B cell (primary cell): ENCODE data around the gene RNF224. TPM values are rescaled to one million over a fixed set of nuclear protein-coding genes. Genes with fewer than 3 reads are reported as not detected.

Experiments used
- ATAC-seq: fragments of 200-7000 bp; cut with Tn5 transposase; one replicate; pipeline ENCODE4 v1.10.0; 2021; ENCODE audit warnings: low read depth, mild to moderate bottlenecking, moderate number of reproducible peaks, moderate library complexity
- CTCF ChIA-PET: fragments of 350-600 bp; sonication (Branson Sonifier 250); formaldehyde crosslinking; loops from one replicate; lab custom pipeline; 2021; ENCODE audit warnings: antibody characterized with exemption, inconsistent platforms; lab: Charles Lee
- POLR2A ChIA-PET: fragments of 350-600 bp; sonication (Branson Sonifier 250); formaldehyde crosslinking; loops from one replicate; lab custom pipeline; 2021; ENCODE audit warnings: antibody characterized with exemption; lab: Charles Lee
- DNase-seq: peaks from one replicate; pipeline ENCODE4 v3.0.0; 2013
- H2AFZ ChIP-seq: 2 replicates; pipeline ENCODE4 v1.6.1; 2012; ENCODE audit warnings: mild to moderate bottlenecking, low read depth, low read length; ENCODE audit not compliant: insufficient read depth, poor library complexity, severe bottlenecking
- H3K27ac ChIP-seq, 2 donors: 1 replicate in 1 of 2; 2 replicates in 1 of 2; pipeline ENCODE4 v1.5.1; 2012 to 2013; ENCODE audit warnings: low read length in 2 of 2, mild to moderate bottlenecking in 2 of 2, moderate library complexity in 1 of 2
- H3K27me3 ChIP-seq, 4 experiments: fragments of 200-600 bp in 1 of 4; sonication (generic) in 1 of 4; replicated peaks in 1 of 4; 1 replicate in 2 of 4; 2 replicates in 2 of 4; pipeline versions ENCODE4 v1.6.1 to v1.7.0; 2013 to 2016; ENCODE audit warnings: low read length in 3 of 4, mild to moderate bottlenecking in 2 of 4, mixed read lengths in 1 of 4, moderate library complexity in 1 of 4; ENCODE audit not compliant: insufficient read depth in 4 of 4, control insufficient read depth in 3 of 4; ENCODE audit errors: control extremely low read depth in 1 of 4
- H3K36me3 ChIP-seq, 2 experiments: replicated peaks in 1 of 2; 1 replicate in 1 of 2; 2 replicates in 1 of 2; pipeline versions ENCODE4 v1.6.1 to v1.7.1; 2013; ENCODE audit warnings: low read length in 1 of 2; ENCODE audit not compliant: insufficient read depth in 2 of 2, control insufficient read depth in 1 of 2; ENCODE audit errors: control extremely low read depth in 1 of 2, extremely low read depth in 1 of 2
- H3K4me1 ChIP-seq, 2 donors: fragments of 200-600 bp in 1 of 2; sonication (generic) in 1 of 2; 1 replicate in 1 of 2; 2 replicates in 1 of 2; pipeline versions ENCODE4 v1.5.1 to v1.6.1; 2013 to 2017; ENCODE audit warnings: low read length in 2 of 2; ENCODE audit not compliant: control insufficient read depth in 2 of 2, insufficient read depth in 2 of 2
- H3K4me2 ChIP-seq: replicated peaks from 2 replicates; pipeline ENCODE3; 2012; ENCODE audit warnings: mild to moderate bottlenecking, low read depth, low read length; ENCODE audit not compliant: poor library complexity, severe bottlenecking
- H3K4me3 ChIP-seq, 5 experiments: fragments of 200-600 bp in 1 of 5; sonication (generic) in 1 of 5; 1 replicate in 3 of 5; 2 replicates in 2 of 5; pipeline versions ENCODE4 v1.5.1 to v1.7.0; 2011 to 2016; ENCODE audit warnings: low read length in 4 of 5, mild to moderate bottlenecking in 4 of 5, low read depth in 2 of 5, control low read depth in 1 of 5, moderate library complexity in 1 of 5; ENCODE audit not compliant: insufficient read depth in 1 of 5; ENCODE audit errors: control extremely low read depth in 1 of 5, extremely low read depth in 1 of 5
- H3K79me2 ChIP-seq: fragments of 200-600 bp; sonication (generic); one replicate; pipeline ENCODE4 v1.6.0; 2016; ENCODE audit warnings: low read length; ENCODE audit not compliant: control insufficient read depth, insufficient read depth
- H3K9ac ChIP-seq: fragments of 200-600 bp; sonication (generic); 2 replicates; pipeline ENCODE4 v1.6.1; 2017; ENCODE audit warnings: mild to moderate bottlenecking, low read length, moderate library complexity
- H3K9me3 ChIP-seq, 3 donors: one replicate each; pipeline versions ENCODE4 v1.6.1 to v1.7.1; 2013; ENCODE audit warnings: low read length in 2 of 3; ENCODE audit not compliant: control insufficient read depth in 2 of 3, insufficient read depth in 1 of 3; ENCODE audit errors: control extremely low read depth in 1 of 3
- H4K20me1 ChIP-seq: 2 replicates; pipeline ENCODE4 v1.6.0; 2012; ENCODE audit warnings: mild to moderate bottlenecking, low read length; ENCODE audit not compliant: insufficient read depth, control insufficient read depth, poor library complexity, severe bottlenecking
- H3K27ac Mint-ChIP-seq: one replicate; pipeline ENCODE4 v1.8.0; 2021; ENCODE audit warnings: mixed read lengths
- H3K27me3 Mint-ChIP-seq: one replicate; pipeline ENCODE4 v1.8.0; 2021; ENCODE audit warnings: mixed read lengths
- H3K4me1 Mint-ChIP-seq: one replicate; pipeline ENCODE4 v1.8.0; 2021; ENCODE audit warnings: mixed read lengths
- H3K4me3 Mint-ChIP-seq: one replicate; pipeline ENCODE4 v1.8.0; 2021; ENCODE audit warnings: mixed read lengths
- H3K9me3 Mint-ChIP-seq: one replicate; pipeline ENCODE4 v1.8.0; 2022; ENCODE audit warnings: mixed read lengths; ENCODE audit not compliant: insufficient read depth
- CTCF ChIP-seq: fragments of 200-600 bp; IDR thresholded peaks from one replicate; pipeline ENCODE4 v1.8.0; 2022; ENCODE audit warnings: antibody characterized with exemption, mild to moderate bottlenecking
- EZH2 ChIP-seq: IDR thresholded peaks from 2 replicates; pipeline ENCODE4 v1.6.1; 2012; ENCODE audit warnings: borderline replicate concordance, low read depth, mild to moderate bottlenecking, moderate library complexity, low read length; ENCODE audit not compliant: insufficient read depth, poor library complexity, severe bottlenecking
- WGBS: methylation state at CpG from one replicate; pipeline ENCODE4 v1.1.5; 2013; ENCODE audit warnings: missing lambda C conversion rate; ENCODE audit not compliant: insufficient coverage; 5-methylcytosine and 5-hydroxymethylcytosine counted together
- intact Hi-C: fragments of 100-400 bp; cut with micrococcal nuclease; formaldehyde crosslinking; loops from one replicate; pipeline ENCODE4 v1.10.0; 2022
- polyA plus RNA-seq: library from polyadenylated mRNA; depleted of rRNA; stranded (reverse); fragments of >200 nt; gene quantifications from 2 replicates; pipeline ENCODE4 v1.2.3, GENCODE V29; 2012
- total RNA-seq, 2 donors: library from RNA; stranded (reverse); fragments of 120-200 nt in 1 of 2; gene quantifications; 1 replicate in 1 of 2; 2 replicates in 1 of 2; pipeline versions ENCODE4 v1.2.3 to v1.2.4, GENCODE V29; 2013 to 2022

Gene RNF224
- total and polyA plus RNA-seq, 2 donors (not counting 1 experiment from before 2014, with no cell fraction given), result not detected

- POLR2A ChIA-PET, result interaction anchor here (0.8 to 1.5 kb wide), 5 partner anchors 10 to 89 kb away, joined by 3 to 4 read pairs (median 3); partner anchors contain the start of genes ANAPC2, SSNA1 and TUBB4B
- Histone ChIP-seq H3K27me3 (no peaks in the 10 kb centered on the region), H3K9ac (peak overlapping the region; percentile 83), H3K4me1 (peaks cover 36 to 64% of the 10 kb centered on the region in 2 donors), H3K27ac (peak overlapping the region; percentile 76 to 79), H3K9me3 (no peaks in the 10 kb centered on the region), H3K79me2 (peaks cover 28% of the 10 kb centered on the region), H3K4me2 (peak overlapping the region; percentile 100), H2AFZ (peak overlapping the region; percentile 65), H3K4me3 (peak overlapping the region; percentile 11 to 88 (median 82)), H3K36me3 (peaks cover 0 to 9% of the 10 kb centered on the region in 2 experiments), H4K20me1 (peaks cover 25% of the 10 kb centered on the region)
- peak; percentile 8 for ATAC-seq
- no peak for TF ChIP-seq EZH2
- TF ChIP-seq CTCF, result no peak
- Mint-ChIP-seq H3K4me1 (peaks cover 49% of the 10 kb centered on the region), H3K27me3 (no peaks in the 10 kb centered on the region), H3K9me3 (no peaks in the 10 kb centered on the region), H3K4me3 (peak overlapping the region; percentile 90), H3K27ac (peak overlapping the region; percentile 93)
- 17% methylated on average over 50 of the region's 54 CpGs for WGBS
- peak; percentile 58 for DNase-seq
- CTCF ChIA-PET, result interaction anchor here (1.0 to 1.9 kb wide), 2 partner anchors 9 to 24 kb away, joined by 3 to 7 read pairs; no protein-coding TSS in a partner anchor
- intact Hi-C loops, result no loop called here
Observed at GRCh38 chr9:137278061-137278701, 50.9 kb downstream of the RNF224 start.

Other genes with a start within 250 kb of the RNF224 start
Only the 30 nearest of the 32 such genes appear.
- 73.0 and 74.8 TPM in 2 replicates for gene PAXX, start 235.1 kb upstream of the RNF224 start, total RNA-seq
- gene PAXX, start 235.1 kb upstream of the RNF224 start, polyA plus RNA-seq, result 126 and 167 TPM in 2 replicates
- gene CLIC3, start 230.9 kb upstream of the RNF224 start, total RNA-seq, result 1.1 TPM in 2 replicates
- gene CLIC3, start 230.9 kb upstream of the RNF224 start, polyA plus RNA-seq, result 1.9 and 2.1 TPM in 2 replicates
- 29.1 and 30.7 TPM in 2 replicates for gene ABCA2, start 199.3 kb upstream of the RNF224 start, total RNA-seq
- 61.1 and 63.1 TPM in 2 replicates for gene ABCA2, start 199.3 kb upstream of the RNF224 start, polyA plus RNA-seq
- gene FUT7, start 195.4 kb upstream of the RNF224 start, total RNA-seq, result 7.0 and 8.2 TPM in 2 replicates
- 2.6 and 7.3 TPM in 2 replicates for gene FUT7, start 195.4 kb upstream of the RNF224 start, polyA plus RNA-seq
- gene NPDC1, start 181.3 kb upstream of the RNF224 start, total RNA-seq, result 0.17 and 0.39 TPM in 2 replicates
- gene NPDC1, start 181.3 kb upstream of the RNF224 start, polyA plus RNA-seq, result 0.19 and 3.0 TPM in 2 replicates
- not detected in 2 replicates for gene ENTPD2, start 173.4 kb upstream of the RNF224 start, total RNA-seq
- not detected in 2 replicates for gene ENTPD2, start 173.4 kb upstream of the RNF224 start, polyA plus RNA-seq
- gene SAPCD2, start 156.9 kb upstream of the RNF224 start, total RNA-seq, result 0.39 and 0.73 TPM in 2 replicates
- 0.45 and 0.69 TPM in 2 replicates for gene SAPCD2, start 156.9 kb upstream of the RNF224 start, polyA plus RNA-seq
- 47.6 and 55.8 TPM in 2 replicates for gene UAP1L1, start 150.0 kb upstream of the RNF224 start, total RNA-seq
- 29.1 and 38.1 TPM in 2 replicates for gene UAP1L1, start 150.0 kb upstream of the RNF224 start, polyA plus RNA-seq
- gene MAN1B1, start 140.5 kb upstream of the RNF224 start, total RNA-seq, result 68.4 and 80.9 TPM in 2 replicates
- gene MAN1B1, start 140.5 kb upstream of the RNF224 start, polyA plus RNA-seq, result 47.0 and 53.1 TPM in 2 replicates
- gene DPP7, start 112.8 kb upstream of the RNF224 start, total RNA-seq, result 324 and 335 TPM in 2 replicates
- gene DPP7, start 112.8 kb upstream of the RNF224 start, polyA plus RNA-seq, result 506 and 546 TPM in 2 replicates
- gene GRIN1, start 88.3 kb upstream of the RNF224 start, total RNA-seq, result not detected in 2 replicates
- gene GRIN1, start 88.3 kb upstream of the RNF224 start, polyA plus RNA-seq, result 0.04 TPM in 1 of 2 replicates, not detected in the other
- not detected in 2 replicates for gene LRRC26, start 57.5 kb upstream of the RNF224 start, total RNA-seq
- gene LRRC26, start 57.5 kb upstream of the RNF224 start, polyA plus RNA-seq, result not detected in 2 replicates
- gene TMEM210, start 55.4 kb upstream of the RNF224 start, total RNA-seq, result not detected in 2 replicates
- gene TMEM210, start 55.4 kb upstream of the RNF224 start, polyA plus RNA-seq, result not detected in 2 replicates
- 121 and 129 TPM in 2 replicates for gene ANAPC2, start 38.9 kb upstream of the RNF224 start, total RNA-seq
- 127 and 138 TPM in 2 replicates for gene ANAPC2, start 38.9 kb upstream of the RNF224 start, polyA plus RNA-seq
- 52.9 and 53.6 TPM in 2 replicates for gene SSNA1, start 38.8 kb upstream of the RNF224 start, total RNA-seq
- 99.0 and 129 TPM in 2 replicates for gene SSNA1, start 38.8 kb upstream of the RNF224 start, polyA plus RNA-seq
- gene TPRN, start 26.8 kb upstream of the RNF224 start, total RNA-seq, result 16.3 and 19.3 TPM in 2 replicates
- gene TPRN, start 26.8 kb upstream of the RNF224 start, polyA plus RNA-seq, result 5.7 and 6.4 TPM in 2 replicates
- 35.7 and 38.0 TPM in 2 replicates for gene TMEM203, start 21.9 kb upstream of the RNF224 start, total RNA-seq
- 16.1 and 20.6 TPM in 2 replicates for gene TMEM203, start 21.9 kb upstream of the RNF224 start, polyA plus RNA-seq
- 37.3 and 40.9 TPM in 2 replicates for gene NDOR1, start 21.8 kb upstream of the RNF224 start, total RNA-seq
- 36.4 and 37.6 TPM in 2 replicates for gene NDOR1, start 21.8 kb upstream of the RNF224 start, polyA plus RNA-seq
- gene RNF208, start 5.3 kb upstream of the RNF224 start, total RNA-seq, result 1.1 and 1.4 TPM in 2 replicates
- gene RNF208, start 5.3 kb upstream of the RNF224 start, polyA plus RNA-seq, result 0.97 and 1.1 TPM in 2 replicates
- 0.22 and 0.32 TPM in 2 replicates for gene CYSRT1, start 2.3 kb upstream of the RNF224 start, total RNA-seq
- 0.51 and 0.68 TPM in 2 replicates for gene CYSRT1, start 2.3 kb upstream of the RNF224 start, polyA plus RNA-seq
- gene SLC34A3, start 3.4 kb downstream of the RNF224 start, total RNA-seq, result not detected in 2 replicates
- gene SLC34A3, start 3.4 kb downstream of the RNF224 start, polyA plus RNA-seq, result not detected in 2 replicates
- gene TUBB4B, start 13.8 kb downstream of the RNF224 start, total RNA-seq, result 110 and 111 TPM in 2 replicates
- 245 and 261 TPM in 2 replicates for gene TUBB4B, start 13.8 kb downstream of the RNF224 start, polyA plus RNA-seq
- gene STPG3, start 23.8 kb downstream of the RNF224 start, total RNA-seq, result not detected in 2 replicates
- not detected in 2 replicates for gene STPG3, start 23.8 kb downstream of the RNF224 start, polyA plus RNA-seq
- 55.8 and 56.9 TPM in 2 replicates for gene NELFB, start 27.8 kb downstream of the RNF224 start, total RNA-seq
- 47.1 and 53.7 TPM in 2 replicates for gene NELFB, start 27.8 kb downstream of the RNF224 start, polyA plus RNA-seq
- 12.7 and 15.3 TPM in 2 replicates for gene TOR4A, start 50.2 kb downstream of the RNF224 start, total RNA-seq
- gene TOR4A, start 50.2 kb downstream of the RNF224 start, polyA plus RNA-seq, result 6.0 and 8.3 TPM in 2 replicates
- gene NRARP, start 74.8 kb downstream of the RNF224 start, total RNA-seq, result 11.4 and 11.5 TPM in 2 replicates
- gene NRARP, start 74.8 kb downstream of the RNF224 start, polyA plus RNA-seq, result 4.3 and 5.7 TPM in 2 replicates
- 23.7 and 25.1 TPM in 2 replicates for gene EXD3, start 195.7 kb downstream of the RNF224 start, total RNA-seq
- 21.3 and 22.5 TPM in 2 replicates for gene EXD3, start 195.7 kb downstream of the RNF224 start, polyA plus RNA-seq
- 5.7 and 8.4 TPM in 2 replicates for gene NOXA1, start 195.9 kb downstream of the RNF224 start, total RNA-seq
- gene NOXA1, start 195.9 kb downstream of the RNF224 start, polyA plus RNA-seq, result 5.1 and 7.7 TPM in 2 replicates
- gene ENTPD8, start 213.9 kb downstream of the RNF224 start, total RNA-seq, result not detected in 2 replicates
- not detected in 2 replicates for gene ENTPD8, start 213.9 kb downstream of the RNF224 start, polyA plus RNA-seq
- 28.7 and 35.7 TPM in 2 replicates for gene NSMF, start 231.8 kb downstream of the RNF224 start, total RNA-seq
- 59.4 and 82.1 TPM in 2 replicates for gene NSMF, start 231.8 kb downstream of the RNF224 start, polyA plus RNA-seq